H1 (cell line): Measurements from ENCODE around the gene CGRRF1. TPM values are rescaled to one million over a fixed set of nuclear protein-coding genes. Genes with fewer than 3 reads are reported as not detected.
A peak's percentile ranks its signal among the peaks of the same experiment; 100 is the strongest.

Experiments
- GTF2F1 ChIP-seq: IDR thresholded peaks from 2 replicates; pipeline ENCODE4 v1.6.1; 2012; ENCODE audit warnings: low read depth, low read length, improper control_type of control experiment, borderline replicate concordance
- HDAC2 ChIP-seq, 2 experiments: fragments of 300-600 bp in 1 of 2; sonication (generic) in 1 of 2; IDR thresholded peaks; 2 replicates each; pipeline ENCODE4 v1.6.1; 2011 to 2012; ENCODE audit warnings: low read depth in 2 of 2, low read length in 2 of 2, mild to moderate bottlenecking in 2 of 2, moderate library complexity in 2 of 2, borderline replicate concordance in 1 of 2, inconsistent platforms in 1 of 2
- KDM1A ChIP-seq: fragments of 200-600, 300-600 bp; sonication (generic); IDR thresholded peaks from 2 replicates; pipeline ENCODE4 v1.7.1; 2016; ENCODE audit warnings: mild to moderate bottlenecking, low read length, borderline replicate concordance
- SIX5 ChIP-seq: IDR thresholded peaks from 2 replicates; pipeline ENCODE4 v1.6.1; 2011; ENCODE audit warnings: mild to moderate bottlenecking, low read depth, low read length
- ZNF274 ChIP-seq: IDR thresholded peaks from 2 replicates; pipeline ENCODE4 v1.7.0; 2012; ENCODE audit warnings: low read length, borderline replicate concordance; ENCODE audit errors: extremely low read depth
- polyA plus RNA-seq, 7 experiments: library from polyadenylated mRNA; depleted of rRNA in 3 of 7; stranded (reverse) in 5 of 7; unstranded in 2 of 7; fragments of >200 nt in 5 of 7; fragments of 200-250 nt in 2 of 7; gene quantifications; 1 replicate in 5 of 7; 2 replicates in 1 of 7; 4 replicates in 1 of 7; pipeline versions ENCODE4 v1.2.1 to v1.2.3, GENCODE V29; 2011 to 2013; ENCODE audit warnings: missing spikeins in 2 of 7, mixed read lengths in 2 of 7
- total RNA-seq: library from RNA; stranded (reverse); fragmentation: NEBNext Ultra II Directional; extraction: Animal tissue kit (Norgen Biotek cat#: 25700); gene quantifications from 2 replicates; pipeline ENCODE4 v1.2.1, GENCODE V29; 2021

The CGRRF1 gene
- total and polyA plus RNA-seq, 2 of the 8 experiments (the other 6 are each of a cell fraction or from before 2014, with no cell fraction given): 7.4 to 20.2 TPM

GRCh38 chr14:54509546-54510501, at the start of gene CGRRF1 (continued):
- TF ChIP-seq GTF2F1 (peak; percentile 75; the same call in 1 of the 2 replicates), ZNF274 (no peak), SIX5 (no peak), KDM1A (peak; percentile 34; the same call in 1 of the 2 replicates), HDAC2 (IDR thresholded peaks at IDR 0.05; ENCODE audit: borderline replicate concordance in 1 of 2, low read depth in 2 of 2, low read length in 2 of 2) (no peak; a peak in 1 of 4 replicates)
